GM19351 (cell line): ENCODE data around the gene NUDT16L1.
"Not testable (repeated sequence)": the region's sequence is repeated elsewhere in the genome, so short reads cannot be mapped to it uniquely, and the experiment has no call there.

Source experiments
- ATAC-seq: cut with Tn5 transposase; IDR thresholded peaks from one replicate; pipeline ENCODE4 v1.9.1; 2021; ENCODE audit warnings: mild to moderate bottlenecking, moderate library complexity; ENCODE audit not compliant: unreplicated experiment

The NUDT16L1 gene

DNA sequence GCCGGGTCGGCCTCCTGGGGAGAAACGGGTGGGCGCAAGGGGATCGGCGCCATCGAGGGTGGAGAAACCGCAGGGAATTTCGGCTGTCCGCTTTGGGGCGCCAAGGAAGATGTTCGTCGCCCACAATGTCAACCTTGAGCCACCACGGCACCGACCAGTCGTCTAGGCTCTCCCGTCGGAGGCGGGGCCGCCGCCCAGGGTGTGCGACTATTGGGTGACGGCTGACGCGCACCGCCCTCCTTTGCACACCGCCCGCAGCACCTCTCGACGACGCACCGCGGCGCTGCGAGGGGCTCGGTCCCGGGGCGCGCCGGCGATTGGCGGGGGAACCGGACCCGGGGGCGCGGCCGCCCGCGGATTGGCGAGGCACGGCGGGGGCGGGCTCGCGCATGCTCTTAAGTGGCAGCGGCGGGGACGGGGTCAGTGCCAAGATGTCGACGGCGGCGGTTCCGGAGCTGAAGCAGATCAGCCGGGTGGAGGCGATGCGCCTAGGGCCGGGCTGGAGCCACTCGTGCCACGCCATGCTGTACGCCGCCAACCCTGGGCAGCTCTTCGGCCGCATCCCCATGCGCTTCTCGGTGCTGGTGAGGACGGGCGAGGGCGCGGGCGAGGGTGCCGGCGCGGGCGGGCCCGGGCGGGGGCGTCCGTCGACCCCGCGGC is at the start of gene NUDT16L1:
Gene NUDT16L1 (plus strand): TSS at position 267 of the 660 bp plus-strand sequence. CDS start 165 bp downstream, at position 432.
- ATAC-seq: peak; percentile 96

- no peak for ATAC-seq
Measured at GRCh38 chr16:4646773-4647643, 46.4 kb upstream of the NUDT16L1 start.

- no peak for ATAC-seq
Measured at GRCh38 chr16:4647644-4647980, 45.8 kb upstream of the NUDT16L1 start.

GRCh38 chr16:4648917-4649316 is 44.4 kb upstream of the NUDT16L1 start:
- no peak for ATAC-seq

DNA sequence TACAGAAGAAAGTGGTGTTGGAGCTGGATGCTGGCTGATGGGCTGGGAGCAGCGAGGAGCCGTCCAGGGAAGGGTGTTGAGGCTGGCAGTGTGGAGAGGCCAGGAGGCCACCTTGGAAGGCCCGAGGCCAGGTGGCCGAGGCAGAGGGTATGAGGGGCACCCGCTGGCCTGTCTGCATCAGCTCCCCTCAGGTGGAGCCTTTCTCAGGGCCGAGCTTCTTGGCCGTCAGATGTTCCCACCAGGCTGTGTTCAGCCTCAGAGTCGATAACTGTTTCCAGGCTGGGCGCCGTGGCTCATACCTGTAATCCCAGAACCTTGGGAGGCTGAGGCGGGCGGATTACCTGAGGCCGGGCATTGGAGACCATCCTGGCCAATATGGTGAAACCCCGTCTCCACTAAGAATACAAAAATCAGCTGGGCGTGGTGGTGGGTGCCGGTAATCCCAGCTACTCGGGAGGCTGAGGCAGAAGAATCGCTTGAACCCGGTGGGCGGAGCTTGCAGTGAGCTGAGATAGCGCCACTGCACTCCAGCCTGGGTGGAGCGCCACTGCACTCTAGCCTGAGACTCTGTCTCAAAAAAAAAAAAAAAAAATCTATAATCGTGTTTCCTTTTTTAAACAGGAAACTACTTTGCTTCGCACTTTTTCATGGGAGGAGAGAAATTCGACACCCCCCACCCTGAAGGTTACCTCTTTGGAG is 43.5 kb upstream of the NUDT16L1 start:
- no peak for ATAC-seq

DNA sequence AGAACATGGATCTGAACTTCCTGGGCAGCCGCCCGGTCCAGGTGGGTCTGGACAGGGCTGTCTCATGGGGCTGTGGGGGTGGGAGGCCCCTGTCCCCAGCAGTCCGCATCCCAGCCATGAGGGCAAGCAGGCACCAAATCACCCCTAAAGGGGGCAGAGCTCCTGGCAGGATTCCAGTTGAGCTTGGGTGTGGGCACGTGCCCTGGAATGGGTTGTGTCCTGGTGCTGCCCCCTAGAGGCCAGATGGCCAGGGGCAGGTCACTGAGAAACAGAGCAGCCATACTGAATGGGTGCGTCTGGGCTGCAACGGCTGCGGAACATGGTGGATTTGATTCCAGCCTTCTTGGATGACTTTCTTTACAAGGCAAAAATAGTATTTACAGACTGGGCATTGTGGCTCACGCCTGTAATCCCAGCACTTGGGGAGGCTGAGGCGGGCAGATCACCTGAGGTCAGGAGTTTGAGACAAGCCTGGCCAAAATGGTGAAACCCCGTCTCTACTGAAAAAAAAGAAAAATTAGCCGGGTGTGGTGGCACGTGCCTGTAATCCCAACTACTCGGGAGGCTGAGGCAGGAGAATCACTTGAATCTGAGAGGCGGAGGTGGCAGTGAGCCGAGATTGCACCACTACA is 42.8 kb upstream of the NUDT16L1 start:
- not testable (repeated sequence) for ATAC-seq

GRCh38 chr16:4651827-4652226 is 41.5 kb upstream of the NUDT16L1 start:
- no peak for ATAC-seq

DNA sequence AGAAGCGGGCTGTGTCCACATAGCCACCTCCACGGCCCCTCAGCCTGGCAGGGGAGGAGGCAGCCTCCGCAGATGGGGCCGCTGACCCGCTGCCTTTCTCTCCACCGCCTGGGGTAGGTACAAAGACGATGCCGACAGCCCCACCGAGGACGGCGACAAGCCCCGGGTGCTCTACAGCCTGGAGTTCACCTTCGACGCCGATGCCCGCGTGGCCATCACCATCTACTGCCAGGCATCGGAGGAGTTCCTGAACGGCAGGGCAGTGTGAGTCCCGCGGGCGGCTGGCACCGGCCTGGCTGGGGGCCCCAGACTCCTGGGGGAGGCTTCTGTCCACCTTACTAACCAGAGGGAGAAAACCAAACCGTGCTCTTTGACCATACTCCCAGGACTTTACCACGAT is 40.8 kb upstream of the NUDT16L1 start:
- ATAC-seq: no peak

DNA sequence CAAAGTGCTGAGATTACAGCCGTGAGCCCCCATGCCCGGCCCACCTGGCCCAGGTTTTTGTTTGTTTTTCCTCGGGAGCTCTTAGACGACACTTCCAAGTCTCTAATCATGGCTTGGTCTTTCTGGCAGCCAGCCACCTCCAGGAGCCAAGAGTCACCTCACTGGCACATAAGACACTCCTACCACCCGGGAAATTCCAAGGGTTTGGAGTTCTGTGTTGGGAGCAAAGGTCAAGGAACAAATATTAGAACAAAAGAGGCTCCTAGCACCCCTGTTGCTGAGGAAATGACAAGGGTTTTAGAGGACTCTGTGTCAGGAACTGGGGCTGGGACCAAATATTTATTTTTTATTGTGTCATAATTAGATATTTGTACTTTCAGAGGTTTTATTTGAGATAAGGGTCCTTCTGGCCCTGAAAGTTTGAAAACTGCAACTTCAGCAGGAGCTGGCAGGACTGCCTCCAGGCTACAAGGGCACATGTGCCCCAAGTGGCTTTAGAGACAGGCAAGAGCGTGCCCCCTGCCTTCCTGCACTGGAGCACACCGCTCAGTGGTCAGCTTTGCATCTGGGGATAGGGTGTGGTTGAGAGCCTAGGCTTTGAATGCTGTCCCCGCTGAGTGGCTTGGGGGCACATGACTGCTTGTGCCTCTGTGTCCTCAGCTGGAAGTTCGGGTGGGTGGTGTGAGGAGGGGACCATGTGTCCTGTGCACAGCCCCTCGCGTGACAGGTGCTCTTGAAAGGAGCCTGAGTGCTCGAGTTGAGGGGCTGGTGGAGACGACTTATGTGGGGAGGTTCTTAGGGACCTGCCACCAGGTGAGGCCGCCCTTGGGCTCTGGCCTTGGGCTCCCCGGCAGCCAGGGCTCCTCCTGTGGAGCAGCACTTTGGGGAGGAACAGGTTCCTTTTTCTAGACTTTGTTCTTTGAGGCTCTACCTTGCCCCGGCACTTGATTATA is 39.1 kb upstream of the NUDT16L1 start:
- no peak for ATAC-seq

DNA sequence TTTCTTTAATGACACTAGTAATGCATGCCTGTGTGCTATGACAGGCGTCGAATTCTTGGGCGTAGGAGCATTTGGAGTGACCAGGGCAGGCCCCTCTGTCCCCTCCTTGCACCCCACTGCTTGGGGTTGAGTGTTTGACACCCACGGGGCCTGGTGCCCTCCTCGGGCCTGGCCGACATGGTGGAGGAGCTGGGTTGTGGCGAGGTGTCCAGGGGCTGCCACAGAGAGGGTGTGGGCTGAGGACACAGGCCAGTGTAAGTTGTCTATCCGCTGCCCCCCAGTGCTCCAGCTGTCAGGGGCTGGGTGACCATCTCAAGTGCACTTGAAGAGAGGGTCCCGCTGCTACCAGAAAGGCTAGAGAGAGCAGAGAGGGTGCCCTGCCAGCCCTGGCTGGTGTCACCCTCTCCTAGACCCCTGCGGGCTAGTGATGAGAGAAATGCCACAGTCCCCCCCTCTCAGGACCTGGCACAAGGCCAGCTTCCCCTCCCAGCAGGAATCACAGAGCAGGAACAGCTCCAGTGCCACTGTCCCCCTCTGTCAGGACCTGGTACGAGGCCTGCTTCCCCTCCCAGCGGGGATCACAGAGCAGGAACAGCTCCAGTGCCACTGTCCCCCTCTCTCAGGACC is 38.3 kb upstream of the NUDT16L1 start:
- no peak for ATAC-seq

DNA sequence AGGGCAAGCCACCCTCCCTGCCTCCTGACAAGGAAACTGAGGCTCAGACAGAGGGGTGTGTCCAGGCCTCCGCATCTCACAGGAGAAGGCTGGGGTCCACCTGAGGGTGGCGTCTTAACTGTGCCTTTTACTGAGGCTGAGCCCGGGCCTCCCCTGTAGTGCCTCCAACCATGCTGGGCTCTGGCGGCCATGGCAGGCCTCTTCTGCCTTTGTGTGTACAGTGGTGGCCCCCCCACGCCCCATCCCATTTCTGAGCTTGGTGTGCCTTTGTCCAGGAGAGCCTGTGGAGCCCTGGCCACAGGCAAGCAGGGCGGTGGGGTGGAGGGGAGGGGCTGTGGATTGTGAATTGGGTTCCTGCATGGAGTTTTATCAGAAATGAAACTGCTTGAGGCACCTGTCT is 37.6 kb upstream of the NUDT16L1 start:
- no peak for ATAC-seq

- ATAC-seq: no peak
Measured at GRCh38 chr16:4656221-4656620, 37.1 kb upstream of the NUDT16L1 start.

DNA sequence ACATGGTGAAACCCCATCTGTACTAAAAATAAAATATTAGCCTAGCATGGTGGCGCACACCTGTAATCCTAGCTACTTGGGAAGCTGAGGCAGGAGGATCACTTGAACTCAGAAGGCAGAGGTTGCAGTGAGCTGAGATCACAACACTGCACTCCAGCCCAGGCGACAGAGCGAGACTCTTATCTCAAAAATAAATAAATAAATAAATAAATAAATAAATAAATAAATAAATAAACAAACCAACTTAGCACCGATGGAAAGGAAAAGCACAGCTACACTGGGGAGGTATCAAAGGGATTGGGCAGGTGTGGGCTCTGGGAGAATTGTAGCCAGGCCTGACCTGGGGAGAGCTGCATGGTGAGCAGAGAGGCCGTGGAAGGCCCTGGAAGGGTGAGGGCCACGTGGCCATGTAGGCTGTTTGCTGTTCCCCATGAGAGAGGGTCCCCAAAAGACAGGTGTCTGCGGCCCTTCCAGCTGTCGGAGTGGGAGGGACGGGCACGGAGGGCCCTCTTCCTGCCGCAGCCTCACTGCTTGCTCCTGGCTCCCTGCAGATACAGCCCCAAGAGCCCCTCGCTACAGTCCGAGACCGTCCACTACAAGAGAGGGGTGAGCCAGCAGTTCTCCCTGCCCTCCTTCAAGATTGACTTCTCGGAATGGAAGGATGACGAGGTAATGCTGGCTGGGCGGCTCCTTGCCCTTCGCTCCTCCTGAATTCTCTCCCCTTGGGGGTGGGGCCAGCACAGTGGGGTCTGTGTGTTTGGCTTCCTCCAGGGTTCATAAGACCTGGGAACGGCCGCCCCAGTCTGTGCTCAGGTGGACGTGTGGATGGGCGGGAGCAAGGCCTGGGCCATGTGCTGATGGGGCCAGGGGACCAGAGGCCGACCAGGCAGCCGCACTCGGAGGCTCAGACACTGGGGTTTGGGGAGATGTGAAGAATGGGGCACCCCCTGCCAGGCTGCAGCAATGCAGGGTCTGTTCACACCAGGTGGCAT is 36.4 kb upstream of the NUDT16L1 start:
- no peak for ATAC-seq

DNA sequence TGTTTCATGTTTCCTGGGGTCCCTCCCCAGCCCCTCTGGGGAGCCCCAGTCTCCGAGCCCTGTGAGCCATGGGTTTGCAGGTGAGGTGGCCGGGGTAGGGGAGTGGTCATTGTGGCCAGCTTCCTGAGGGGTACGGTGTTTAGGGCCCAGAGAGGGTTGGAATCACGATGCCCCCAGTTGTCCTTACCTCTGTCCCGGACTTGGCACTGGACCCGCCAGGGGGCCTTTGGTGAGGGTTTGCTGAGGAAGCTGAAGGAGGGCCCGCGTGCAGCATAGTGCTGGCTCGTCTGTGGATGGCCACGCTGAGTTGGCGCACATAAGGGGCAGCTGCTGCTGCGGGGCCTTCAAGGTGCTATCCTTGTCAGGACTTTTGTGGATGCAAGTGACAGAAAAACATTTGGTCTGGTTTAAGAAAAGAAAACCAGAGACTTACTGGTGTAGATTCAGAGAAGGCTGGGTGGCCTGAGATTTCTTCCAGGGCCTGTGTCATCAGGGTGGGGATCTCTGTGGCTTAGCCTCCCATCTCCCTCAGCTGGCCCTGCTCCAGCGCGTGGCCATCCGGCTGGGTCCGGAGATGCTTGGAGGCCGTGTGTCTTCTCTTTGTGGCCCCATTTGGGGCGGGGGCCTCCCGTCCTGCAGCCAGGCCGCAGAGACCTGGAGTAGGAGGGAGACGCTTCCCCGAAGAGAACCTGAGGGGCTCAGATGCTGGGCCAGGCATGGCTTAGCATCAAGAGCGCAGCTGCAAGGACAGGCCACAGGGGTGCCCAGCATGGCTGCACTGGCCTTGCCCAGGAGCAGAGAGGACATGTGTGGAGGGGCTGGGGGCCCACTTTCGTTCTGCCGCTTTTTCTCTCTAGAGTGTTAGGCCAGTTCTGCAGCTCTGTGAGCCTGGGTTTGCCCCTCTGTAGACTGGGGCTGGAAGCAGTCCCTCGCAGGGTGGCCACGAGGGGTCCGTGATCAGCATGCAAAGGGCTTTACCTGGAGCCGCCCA is 33.7 kb upstream of the NUDT16L1 start:
- no peak for ATAC-seq

DNA sequence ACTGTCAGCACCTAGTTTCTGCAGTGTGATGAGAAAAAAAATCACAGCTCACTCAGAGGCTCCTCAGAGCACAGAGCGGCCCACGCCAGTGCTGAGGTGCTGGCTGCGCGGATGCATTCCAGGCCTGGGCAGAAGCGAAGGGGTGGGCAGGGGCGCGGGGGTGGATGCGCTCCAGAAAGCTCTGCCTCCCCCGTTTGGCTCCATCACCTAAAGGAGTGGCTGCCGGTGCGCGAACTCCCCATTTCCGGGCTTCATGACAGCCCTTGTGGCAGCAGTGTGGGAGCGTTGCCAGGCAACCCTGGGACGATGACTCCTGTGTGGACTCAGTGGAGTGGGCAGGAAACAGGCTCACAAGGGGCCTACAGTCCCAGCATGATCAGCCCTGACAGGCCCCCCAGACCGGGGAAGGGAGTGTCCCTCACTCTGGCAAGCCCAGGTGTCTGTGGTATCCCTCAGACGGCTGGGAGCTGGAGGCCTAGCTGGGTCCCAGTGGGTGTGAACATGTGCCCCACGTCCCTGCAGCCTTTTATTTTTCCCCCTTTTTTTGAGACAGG is 32.8 kb upstream of the NUDT16L1 start:
- ATAC-seq: no peak

GRCh38 chr16:4661661-4662060 is 31.7 kb upstream of the NUDT16L1 start:
- no peak for ATAC-seq

- no peak for ATAC-seq
Measured at GRCh38 chr16:4663465-4663776, 29.9 kb upstream of the NUDT16L1 start.
